Stimulated activated CD4-positive, alpha-beta T cell treated with anti-CD3 and anti-CD28 coated beads, TNF-alpha, amount 100 ng/mL, for 1 hour (primary cell): ENCODE results near the gene MAPK13.
"Not testable (repeated sequence)": the region's sequence is repeated elsewhere in the genome, so short reads cannot be mapped to it uniquely, and the experiment has no call there.

Experiments
- DNase-seq, 3 donors: peaks; one replicate each; pipeline ENCODE4 v3.0.0-alpha.2; 2020; ENCODE audit warnings: low read depth in 3 of 3, low spot score in 1 of 3

Gene MAPK13

DNA sequence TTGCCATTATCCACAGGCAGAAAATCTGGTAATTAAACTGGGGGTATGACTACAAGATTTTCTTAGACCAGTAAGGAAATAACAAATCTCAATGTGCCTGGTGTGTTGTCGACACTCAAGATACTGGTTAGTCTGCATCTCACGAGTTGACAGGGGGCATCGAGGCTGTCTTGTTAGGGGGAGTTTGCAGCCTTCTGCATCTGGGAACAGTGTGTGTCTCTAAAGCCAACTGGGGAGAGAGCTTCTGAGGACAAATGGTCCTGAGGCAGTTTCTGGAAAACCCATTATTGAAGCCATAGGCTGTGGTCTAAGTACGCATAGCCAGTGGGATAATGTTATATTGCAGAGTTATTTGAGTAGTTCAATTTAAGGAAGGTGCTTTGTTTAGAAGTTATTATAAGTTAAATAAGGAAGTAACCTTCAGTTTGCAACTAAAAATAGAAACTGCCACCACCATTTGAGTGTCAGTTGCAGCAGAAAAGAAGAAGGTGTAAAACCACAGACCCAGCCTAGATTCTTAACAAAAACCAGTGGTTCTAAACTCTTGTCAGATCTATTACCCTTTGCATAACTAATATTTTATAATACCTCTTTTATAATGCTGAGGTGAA, 15.4 kb upstream of the MAPK13 start:
- no peak for DNase-seq

DNA sequence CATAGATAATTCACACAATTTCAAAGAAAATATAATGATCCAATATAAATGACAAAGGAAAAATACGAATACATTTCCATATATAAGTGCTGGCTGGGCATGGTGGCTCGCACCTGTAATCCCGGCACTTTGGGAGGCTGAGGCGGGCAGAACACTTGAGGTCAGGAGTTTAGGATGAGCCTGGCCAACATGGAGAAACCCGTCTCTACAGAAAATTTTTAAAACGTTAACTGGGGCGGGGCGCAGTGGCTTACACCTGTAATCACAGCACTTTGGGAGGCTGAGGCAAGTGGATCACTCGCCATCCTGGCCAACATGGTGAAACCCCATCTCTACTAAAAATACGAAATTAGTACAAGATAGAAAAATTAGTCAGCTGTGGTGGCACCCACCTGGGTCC, 14.9 kb upstream of the MAPK13 start:
- DNase-seq = no peak

DNA sequence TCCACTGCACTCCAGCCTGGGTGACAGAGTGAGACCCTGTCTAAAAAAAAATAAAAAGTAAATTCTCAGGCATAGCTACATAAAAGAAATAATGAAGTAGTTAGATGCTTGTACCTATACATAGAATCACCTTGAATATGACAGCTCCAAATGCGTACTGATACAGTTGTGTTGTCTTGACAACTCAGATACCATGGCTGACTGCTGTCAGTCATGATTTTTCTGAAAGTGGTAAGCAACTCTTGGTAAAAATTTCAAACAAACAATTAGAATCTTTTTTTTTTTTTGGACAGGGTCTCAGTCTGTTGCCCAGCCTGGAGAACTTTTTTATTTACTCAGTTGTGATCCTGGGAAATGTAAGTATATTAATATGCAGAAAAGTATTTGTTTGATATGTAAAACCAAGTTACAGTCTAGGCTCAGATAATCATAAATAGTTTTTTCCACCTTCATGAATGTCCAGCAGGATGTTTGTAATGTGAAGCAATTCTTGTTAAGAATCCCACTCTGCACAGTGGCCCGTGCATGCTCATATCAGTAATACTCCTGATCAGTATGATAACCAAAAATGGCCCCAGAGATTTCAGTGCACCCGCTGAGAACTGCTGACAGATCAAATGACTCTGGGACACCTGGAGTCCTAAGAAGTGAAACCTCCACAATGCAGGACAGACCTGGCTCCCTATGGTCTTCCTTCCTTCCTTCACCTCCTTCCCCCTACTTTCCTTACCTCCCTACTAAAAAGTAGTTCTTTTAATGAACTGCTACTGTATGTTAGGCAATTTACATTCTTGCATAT, 14.0 kb upstream of the MAPK13 start:
- no peak for DNase-seq

DNA sequence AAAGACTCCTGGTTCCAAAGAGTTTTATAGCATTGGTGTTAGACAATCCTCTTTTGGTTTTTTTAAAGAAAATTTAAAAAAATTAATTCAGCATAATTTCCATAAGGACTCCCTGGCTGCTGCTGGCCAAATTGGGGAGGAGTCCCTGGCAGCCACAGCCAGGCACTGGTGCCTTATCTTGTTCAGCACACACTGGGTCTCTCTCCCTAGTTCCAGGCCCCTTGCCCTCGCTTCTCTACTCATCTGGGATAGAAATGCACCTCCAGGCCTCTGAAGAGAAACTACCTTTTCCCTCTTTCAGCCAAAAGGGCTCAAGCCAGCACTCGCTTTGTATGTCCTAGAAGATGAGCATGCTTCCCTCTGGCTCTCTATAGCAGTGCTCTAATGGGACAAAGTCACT, 13.4 kb upstream of the MAPK13 start:
- no peak for DNase-seq

DNA sequence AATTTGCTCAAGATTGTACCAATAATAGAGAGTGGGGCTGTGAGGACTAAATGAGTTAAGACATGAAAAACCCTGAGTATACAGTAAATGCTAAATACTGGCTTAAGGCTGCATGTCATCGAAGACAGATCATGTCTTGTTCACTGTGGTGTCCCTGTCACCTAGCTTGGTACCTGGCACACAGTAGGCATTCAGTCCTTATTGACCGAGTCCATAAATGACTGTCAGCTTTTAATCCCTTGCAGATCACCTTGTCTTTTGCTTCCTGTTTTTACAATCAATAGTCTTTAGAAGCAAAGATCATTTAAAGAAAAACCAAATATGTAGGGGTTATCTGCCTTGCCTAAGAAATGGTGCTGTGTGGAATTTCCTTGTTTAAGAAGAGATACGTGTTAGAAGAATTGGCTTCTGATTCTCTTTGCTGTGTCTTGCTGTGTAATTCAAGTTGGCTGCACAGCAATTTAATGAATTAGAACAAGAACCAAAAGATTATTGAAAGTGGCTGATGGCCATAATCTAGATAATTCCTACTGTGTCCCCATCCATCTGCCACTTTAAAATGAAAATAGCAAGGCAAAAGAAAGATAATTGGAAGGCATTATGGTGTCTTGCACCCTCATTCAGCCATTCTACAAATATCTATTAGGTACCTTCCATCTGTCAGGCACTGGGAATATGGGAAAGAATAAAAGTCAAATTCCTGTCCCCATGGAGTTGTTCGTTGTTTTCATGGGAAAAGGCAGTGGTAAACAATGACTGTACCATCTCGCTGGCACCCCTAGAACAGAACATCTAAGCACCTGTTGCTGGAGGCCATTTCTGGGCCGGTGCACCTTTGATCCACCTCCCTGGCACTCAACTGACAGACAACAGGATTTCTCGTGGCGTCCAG, 12.4 kb upstream of the MAPK13 start:
- DNase-seq = no peak

DNA sequence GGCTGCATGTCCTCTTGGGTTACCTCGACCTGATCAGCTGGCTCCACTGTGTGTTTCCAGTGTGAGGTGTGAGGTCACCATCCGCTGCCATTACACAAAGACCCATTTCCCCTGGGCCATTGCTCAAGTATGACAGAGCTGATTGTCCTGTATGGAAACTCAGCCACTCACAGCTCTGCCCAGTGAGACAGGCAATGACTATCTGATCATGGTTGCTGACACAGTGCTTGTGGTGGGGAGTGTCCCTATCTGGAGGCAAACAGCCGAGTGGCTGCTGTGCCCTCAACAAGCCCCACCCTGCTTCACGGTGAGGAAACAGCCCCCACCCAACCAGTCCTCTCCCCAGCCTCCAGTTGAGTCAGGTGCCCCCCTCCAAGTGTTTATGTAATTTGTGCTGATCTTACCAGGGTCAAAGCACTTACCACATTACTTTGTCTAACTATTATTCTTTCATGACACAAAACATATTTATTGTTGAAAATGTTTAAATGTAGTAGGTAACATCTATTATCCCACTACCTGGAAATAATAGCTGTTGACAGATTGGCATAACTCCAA, 11.7 kb upstream of the MAPK13 start:
- peak; percentile 19 to 43 (median 28) for DNase-seq

DNA sequence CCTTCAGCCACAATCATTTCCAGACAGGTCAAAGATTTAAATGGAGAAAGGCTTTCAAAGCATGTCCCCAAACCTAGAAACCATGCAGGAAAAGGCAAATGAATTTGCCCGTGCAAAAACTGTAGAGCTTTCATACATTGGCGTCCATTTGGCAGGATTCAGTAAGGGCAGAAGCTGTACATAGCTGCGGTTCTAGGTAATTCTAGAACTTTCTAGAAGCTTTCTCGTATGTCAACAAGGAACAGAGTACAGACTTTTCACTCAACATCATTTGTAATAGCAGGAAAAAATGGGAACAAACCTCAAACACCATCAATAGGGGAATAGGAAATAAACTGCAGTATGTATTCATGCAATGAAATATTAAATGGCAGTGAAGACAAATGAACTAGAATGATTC, 11.1 kb upstream of the MAPK13 start:
- DNase-seq = no peak

DNA sequence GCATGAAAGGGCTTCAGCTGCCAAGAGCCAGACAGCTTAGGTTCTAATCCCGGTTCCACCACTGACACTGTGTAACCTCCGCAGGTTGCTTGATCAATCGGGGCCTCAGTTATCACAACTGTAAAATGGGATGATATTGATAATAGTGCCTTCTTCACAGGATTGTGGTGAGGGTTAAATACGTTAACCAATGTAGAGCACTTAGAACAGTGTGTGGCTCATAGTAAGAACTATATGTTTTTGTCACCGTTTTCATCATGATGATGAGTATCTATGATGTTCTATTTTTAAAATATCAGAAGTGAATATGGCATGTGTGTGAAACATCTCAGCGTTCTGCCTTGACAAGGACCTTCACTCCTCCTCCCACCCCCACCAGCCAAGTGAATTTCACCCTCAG, 10.3 kb upstream of the MAPK13 start:
- no peak for DNase-seq

DNA sequence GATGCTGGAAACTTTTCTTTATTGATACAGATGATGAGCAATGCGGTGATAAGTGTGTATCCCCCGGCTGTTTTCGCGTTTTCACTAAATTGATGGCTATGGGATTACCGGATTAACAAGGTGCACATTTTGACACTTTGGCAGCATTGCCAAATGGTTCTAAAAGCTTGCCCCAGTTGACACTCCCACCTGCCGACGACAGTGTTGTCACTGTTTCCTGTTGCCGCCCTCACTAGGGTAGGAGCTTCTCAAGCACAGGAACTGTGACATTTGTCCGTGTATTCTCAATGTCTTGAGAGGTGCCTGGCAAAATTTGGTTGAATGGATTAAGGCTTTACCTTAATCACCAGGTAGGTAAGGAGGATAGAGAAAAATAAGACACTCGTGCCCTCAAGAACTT, 9.8 kb upstream of the MAPK13 start:
- peak; percentile 35 to 51 (median 44) for DNase-seq

DNA sequence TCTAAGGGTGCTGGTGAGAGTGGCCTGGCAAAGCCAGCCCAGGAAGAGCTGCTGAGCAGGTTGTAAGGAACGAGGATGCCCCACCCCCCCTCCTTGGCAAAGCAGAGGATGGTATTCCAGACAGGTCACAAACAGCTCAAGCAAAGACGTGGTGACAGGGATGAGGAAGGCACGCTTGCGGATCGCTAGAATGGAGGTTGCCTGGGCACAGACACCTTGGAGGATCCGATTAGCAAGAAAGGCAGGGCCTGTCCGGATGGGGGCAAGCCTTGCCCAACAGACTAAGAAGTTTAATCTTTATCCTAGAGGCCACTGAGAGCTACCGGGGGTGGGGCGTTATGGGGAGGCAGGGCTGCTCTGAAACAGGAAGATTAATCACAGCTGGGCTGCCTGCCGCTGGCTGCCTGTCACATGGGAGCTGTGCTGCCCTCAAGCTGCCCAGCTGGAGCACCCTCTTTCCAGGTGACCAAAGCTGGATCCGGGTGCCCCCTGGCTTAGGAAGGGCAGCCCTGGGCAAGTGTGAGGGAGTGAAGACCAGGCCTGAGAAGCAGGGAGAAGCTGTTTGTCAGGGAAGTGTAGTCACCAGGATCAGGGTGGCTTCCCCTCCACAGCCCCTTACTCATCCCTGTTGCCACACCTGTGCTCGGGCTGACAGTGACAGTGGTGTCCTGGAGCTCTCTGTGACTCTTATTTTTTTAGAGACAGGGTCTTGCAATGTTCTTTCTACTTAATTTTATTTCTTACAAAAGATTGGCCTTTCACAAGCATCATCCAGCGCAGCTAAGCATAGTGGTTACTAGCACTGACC, 9.1 kb upstream of the MAPK13 start:
- peak in 1 of 3 donors; percentile 30 for DNase-seq

DNA sequence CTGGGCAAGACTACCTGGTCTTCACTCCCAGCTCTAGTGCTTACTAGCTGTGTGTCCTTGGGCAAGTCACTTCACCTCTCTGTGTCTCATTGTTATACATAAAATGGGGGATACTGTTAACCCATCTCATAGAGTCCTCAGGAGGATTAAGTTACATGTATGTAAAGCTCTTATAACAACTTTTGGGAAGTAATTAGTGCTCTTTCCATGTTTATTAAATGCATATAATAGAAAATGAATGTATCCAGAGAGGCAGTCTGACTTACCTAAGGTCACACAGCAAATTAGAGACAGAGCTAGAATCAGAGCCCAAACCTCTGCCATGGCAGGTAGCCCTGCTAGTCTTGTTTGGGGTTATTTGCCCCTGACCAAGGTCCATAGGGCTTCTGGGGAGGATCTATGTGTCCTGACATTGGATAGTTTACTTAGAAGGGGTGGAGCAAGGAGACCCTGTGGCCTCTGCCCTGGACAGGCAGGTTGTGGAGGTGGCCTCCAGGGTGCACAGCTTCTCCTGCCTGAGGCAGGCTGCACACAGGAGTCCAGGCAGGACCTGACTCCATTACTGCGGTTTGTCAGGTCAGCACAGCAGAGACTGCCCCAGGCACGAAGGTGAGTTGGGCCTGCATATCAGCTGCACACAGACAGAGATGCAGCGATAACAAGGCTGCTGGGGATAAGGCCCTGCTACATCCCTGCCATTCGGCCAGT, 8.4 kb upstream of the MAPK13 start:
- DNase-seq = no peak

DNA sequence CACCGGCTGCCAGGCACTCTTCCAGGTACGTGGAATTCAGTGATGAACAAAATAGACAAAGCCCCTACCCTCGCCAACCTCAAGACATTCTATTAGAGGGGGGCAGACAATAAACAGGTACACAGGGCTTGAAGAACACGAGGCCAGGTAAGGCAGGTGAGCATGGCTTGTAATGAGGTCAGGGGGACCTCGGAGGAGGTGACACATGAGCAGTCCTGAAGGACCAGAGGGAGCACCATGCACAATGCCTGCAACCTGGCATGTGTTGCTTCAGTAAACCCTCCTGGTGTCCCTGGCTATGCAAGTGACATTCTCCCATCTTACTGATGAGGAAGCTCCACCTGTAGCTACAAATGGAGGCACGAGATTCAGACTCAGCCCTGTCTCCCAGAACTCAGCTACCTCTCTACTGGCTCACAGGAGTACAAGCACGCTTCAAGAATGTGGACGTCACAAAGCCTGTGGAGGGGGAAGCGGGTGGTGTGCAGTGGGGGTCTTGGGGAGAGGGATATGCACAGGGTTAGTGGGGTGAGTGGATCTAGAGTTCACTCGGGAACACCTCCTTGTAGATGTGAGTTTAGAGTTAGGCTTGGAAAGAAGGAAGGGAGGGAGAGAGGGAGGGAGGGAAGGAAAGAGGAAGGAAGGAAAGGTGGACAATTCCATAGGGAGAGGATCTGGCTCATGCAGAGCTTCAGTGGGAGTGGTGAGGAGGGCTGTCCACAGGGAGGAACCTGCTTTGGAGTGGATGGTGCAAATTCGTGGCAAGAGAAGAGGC, 7.6 kb upstream of the MAPK13 start:
- no peak for DNase-seq

DNA sequence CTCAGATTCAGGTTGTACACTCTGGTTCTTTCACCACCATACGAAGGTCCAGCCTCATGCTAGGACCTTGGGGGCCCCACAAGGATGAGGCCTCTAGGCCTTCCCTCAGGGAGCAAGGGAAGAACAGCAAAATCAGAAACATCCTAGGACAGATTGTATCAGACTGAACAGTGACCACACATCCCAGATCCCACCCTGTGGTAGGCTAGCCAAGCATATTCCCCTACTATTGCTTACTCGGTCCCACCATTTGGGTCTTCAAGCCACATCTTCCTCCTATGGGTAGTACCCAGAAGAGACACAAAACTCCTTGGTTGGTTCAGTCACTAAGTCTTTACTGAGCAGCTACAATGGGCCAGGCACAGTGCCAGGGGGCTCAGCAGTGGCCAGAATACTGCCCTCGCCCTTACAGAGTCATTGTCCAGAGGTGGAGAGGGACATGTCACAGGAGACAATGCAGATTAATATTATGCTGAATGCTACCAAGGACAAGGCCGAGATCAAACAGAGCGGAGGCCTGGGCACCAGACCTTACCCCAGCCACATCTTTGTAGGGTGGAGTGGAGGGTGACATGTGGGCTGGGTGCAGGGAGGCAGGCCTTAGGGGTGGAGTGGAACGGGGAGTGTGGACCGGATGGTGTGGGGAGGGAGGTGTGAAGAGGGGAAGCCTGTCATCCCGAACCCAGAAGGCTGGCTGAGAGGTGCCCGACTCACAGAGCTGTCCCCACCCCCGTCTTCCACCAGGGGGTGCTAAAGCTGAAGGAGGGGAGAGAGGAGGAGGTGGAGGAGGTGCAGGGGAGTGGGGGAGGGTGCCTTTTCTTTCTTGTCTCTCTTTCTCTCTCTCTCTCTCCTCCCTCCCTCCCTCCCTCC, 6.8 kb upstream of the MAPK13 start:
- peak; percentile 73 to 77 (median 75) for DNase-seq

DNA sequence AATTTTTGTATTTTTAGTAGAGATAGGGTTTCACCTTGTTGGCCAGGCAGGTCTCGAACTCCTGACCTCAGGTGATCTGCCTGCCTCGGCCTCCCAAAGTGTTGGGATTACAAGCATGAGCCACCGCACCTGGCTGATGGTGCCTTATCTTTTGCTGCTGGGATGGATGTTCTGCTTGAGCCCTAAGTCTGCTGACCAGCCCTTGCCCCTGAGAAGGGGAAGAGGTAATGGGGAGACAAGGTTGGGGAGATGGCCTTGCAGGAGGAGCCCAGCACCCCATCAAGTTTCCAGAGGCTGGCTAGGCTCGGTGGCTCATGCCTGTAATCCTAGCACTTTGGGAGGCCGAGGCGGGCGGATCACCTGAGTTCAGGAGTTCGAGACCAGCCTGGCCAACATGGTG, 6.0 kb upstream of the MAPK13 start:
- DNase-seq = not testable (repeated sequence)

DNA sequence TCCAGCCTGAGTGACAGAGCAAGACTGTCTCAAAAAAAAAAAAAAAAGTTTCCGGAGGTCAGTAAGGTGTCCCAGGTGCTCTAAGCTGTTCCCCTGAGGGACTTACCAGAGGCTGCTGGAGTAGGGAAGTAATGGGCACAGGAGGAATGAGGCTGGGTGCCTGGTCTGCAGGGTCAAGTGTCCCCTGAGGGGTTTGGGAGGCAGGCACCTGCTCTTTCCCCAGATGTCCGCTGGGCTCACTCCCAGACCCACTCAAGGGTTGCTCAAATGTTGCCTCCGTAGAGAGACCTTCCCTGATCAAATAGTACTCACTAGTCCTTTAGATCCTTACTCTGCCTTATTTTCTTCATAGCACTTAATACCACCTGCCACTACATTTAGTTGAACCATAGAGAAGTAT, 5.4 kb upstream of the MAPK13 start:
- DNase-seq = no peak

DNA sequence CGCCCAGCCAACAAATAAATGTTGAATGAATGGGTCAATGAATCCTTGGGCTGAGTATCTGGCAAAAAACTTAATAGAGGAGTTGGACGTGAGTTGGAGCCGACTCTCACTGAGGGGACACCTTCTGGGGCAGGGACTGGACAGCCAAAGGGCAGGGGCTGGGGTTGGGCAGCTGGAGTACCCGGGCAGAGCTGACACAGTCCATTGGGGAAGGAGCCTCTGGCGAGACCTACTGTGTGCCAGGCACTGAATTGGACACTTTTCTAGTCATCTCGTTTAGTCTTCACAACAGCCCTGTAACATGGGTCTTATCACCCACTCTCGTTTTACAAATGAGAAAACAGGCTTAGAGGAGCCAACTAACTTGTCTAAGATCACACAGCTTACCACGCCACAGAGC, 4.7 kb upstream of the MAPK13 start:
- DNase-seq = no peak

DNA sequence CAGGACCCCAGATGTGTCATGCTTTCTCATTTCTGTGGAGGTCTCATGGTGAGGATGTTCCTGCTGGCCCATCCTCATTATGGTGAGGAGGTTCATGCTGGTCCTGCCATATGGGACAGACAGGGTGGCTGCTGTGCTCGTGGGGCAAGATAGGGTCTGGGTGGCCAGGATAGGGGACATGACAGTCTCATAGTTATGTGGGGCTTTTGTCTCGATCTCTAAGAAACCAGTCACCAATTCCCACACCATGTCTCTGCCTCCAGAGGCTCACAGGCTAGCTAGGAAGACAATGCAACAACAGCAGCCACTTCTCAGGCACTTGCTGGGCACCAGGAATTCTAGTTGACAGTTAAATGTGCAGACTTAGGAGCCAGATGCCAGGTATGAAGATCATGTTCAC, 4.2 kb upstream of the MAPK13 start:
- no peak for DNase-seq
